GM12874 (cell line): Measurements from ENCODE around the gene TMEM98.

Experiments used
- CTCF ChIP-seq: IDR thresholded peaks from 2 replicates; pipeline ENCODE4 v1.5.1; 2011; ENCODE audit warnings: low read depth, mild to moderate bottlenecking, control low read depth, low read length, moderate library complexity; ENCODE audit not compliant: insufficient read depth

TMEM98 gene

GRCh38 chr17:32985050-32985756, 57.2 kb downstream of the TMEM98 start:
- no peak for TF ChIP-seq CTCF

GRCh38 chr17:32988481-32989101, 60.6 kb downstream of the TMEM98 start:
- no peak for TF ChIP-seq CTCF

GRCh38 chr17:32992321-32993033, 64.5 kb downstream of the TMEM98 start:
- no peak for TF ChIP-seq CTCF

- no peak for TF ChIP-seq CTCF
These were observed 66.0 kb downstream of the TMEM98 start for GRCh38 chr17:32993977-32994376.
